Measurements from ENCODE around the gene PHETA1. TPM values are rescaled to one million over a fixed set of nuclear protein-coding genes. Genes with fewer than 3 reads are reported as not detected.

The PHETA1 gene
- total RNA-seq, 1 experiment from 2014 or later: 12.4 TPM

DNA sequence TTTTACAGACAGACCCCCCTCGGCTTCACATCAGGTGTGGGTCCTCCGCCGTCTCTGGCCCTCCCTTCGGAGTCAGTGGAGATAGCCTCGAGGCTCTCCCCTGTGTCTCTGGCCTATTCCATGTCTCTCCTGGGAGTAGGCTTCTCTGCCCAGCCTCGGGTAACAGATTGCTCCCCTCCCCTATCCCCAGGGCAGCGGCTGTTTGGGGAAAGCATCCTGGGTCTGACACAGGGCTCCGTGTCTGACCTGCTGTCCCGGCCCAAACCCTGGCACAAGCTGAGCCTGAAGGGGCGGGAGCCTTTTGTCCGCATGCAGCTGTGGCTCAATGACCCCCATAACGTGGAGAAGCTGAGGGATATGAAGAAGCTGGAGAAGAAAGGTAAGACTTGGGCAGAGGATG lies 30.8 kb downstream of the PHETA1 start (continued):
- TF ChIP-seq, protein P1, sequence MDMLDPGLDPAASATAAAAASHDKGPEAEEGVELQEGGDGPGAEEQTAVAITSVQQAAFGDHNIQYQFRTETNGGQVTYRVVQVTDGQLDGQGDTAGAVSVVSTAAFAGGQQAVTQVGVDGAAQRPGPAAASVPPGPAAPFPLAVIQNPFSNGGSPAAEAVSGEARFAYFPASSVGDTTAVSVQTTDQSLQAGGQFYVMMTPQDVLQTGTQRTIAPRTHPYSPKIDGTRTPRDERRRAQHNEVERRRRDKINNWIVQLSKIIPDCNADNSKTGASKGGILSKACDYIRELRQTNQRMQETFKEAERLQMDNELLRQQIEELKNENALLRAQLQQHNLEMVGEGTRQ (CRISPR knock-in tag; IDR thresholded peaks at IDR 0.05): no peak

DNA sequence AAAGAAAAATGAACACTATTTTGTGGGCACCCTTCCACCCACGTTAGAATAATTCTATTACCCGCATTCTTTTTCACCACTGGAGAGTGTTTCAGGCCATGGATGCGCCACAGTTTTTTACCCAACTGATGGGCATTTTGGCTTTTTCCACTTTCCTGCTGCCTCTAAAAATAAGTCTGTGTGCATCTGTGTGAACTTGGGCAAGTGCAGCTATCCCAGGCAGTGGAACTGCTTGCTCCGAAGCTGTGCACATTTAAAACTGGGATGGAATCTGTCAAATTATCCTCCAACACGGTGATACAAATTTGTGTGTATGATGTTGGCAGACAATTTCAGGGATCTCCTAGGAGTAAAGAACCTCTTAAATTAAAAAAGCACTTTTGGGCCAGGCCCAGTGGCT lies 31.5 kb downstream of the PHETA1 start:
- Mint-ChIP-seq H3K27ac (peak overlapping the region; percentile 50; the same call in 1 of the 2 replicates), H3K4me3 (no peak overlapping the region), H3K36me3 (peaks cover 3% of the 10 kb centered on the region; the same call in 1 of the 2 replicates), H3K4me1 (peaks cover 9% of the 10 kb centered on the region), H3K9me3 (peaks cover 5% of the 10 kb centered on the region; the same call in 1 of the 2 replicates), H3K27me3 (ENCODE audit: low read depth) (no peaks in the 10 kb centered on the region)
- ChIA-PET POLR2A (no interaction called here), CTCF (interaction anchor here (0.7 to 1.4 kb wide), 2 partner anchors 39 to 60 kb away, joined by 4 to 5 read pairs; no protein-coding TSS in a partner anchor)
- no peak for DNase-seq (ENCODE audit: low spot score)
- no peak for ATAC-seq
- no peak for TF ChIP-seq ZNF219 (CRISPR knock-in tag; IDR thresholded peaks at IDR 0.05; ENCODE audit: borderline replicate concordance)
- TF ChIP-seq, protein P2, sequence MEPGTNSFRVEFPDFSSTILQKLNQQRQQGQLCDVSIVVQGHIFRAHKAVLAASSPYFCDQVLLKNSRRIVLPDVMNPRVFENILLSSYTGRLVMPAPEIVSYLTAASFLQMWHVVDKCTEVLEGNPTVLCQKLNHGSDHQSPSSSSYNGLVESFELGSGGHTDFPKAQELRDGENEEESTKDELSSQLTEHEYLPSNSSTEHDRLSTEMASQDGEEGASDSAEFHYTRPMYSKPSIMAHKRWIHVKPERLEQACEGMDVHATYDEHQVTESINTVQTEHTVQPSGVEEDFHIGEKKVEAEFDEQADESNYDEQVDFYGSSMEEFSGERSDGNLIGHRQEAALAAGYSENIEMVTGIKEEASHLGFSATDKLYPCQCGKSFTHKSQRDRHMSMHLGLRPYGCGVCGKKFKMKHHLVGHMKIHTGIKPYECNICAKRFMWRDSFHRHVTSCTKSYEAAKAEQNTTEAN (CRISPR knock-in tag; IDR thresholded peaks at IDR 0.05): no peak
- no peak for TF ChIP-seq ARID4B (CRISPR knock-in tag; IDR thresholded peaks at IDR 0.05; ENCODE audit: borderline replicate concordance)
- TF ChIP-seq NR3C1 (CRISPR knock-in tag; conservative IDR thresholded peaks at IDR 0.05; ENCODE audit: low read depth): no peak
- no peak for TF ChIP-seq SMAD3 (CRISPR knock-in tag; IDR thresholded peaks at IDR 0.05; ENCODE audit: borderline replicate concordance)
- TF ChIP-seq OVOL2 (CRISPR knock-in tag; IDR thresholded peaks at IDR 0.05; ENCODE audit: borderline replicate concordance): no peak
- TF ChIP-seq, protein P3, sequence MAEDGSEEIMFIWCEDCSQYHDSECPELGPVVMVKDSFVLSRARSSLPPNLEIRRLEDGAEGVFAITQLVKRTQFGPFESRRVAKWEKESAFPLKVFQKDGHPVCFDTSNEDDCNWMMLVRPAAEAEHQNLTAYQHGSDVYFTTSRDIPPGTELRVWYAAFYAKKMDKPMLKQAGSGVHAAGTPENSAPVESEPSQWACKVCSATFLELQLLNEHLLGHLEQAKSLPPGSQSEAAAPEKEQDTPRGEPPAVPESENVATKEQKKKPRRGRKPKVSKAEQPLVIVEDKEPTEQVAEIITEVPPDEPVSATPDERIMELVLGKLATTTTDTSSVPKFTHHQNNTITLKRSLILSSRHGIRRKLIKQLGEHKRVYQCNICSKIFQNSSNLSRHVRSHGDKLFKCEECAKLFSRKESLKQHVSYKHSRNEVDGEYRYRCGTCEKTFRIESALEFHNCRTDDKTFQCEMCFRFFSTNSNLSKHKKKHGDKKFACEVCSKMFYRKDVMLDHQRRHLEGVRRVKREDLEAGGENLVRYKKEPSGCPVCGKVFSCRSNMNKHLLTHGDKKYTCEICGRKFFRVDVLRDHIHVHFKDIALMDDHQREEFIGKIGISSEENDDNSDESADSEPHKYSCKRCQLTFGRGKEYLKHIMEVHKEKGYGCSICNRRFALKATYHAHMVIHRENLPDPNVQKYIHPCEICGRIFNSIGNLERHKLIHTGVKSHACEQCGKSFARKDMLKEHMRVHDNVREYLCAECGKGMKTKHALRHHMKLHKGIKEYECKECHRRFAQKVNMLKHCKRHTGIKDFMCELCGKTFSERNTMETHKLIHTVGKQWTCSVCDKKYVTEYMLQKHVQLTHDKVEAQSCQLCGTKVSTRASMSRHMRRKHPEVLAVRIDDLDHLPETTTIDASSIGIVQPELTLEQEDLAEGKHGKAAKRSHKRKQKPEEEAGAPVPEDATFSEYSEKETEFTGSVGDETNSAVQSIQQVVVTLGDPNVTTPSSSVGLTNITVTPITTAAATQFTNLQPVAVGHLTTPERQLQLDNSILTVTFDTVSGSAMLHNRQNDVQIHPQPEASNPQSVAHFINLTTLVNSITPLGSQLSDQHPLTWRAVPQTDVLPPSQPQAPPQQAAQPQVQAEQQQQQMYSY (CRISPR knock-in tag; IDR thresholded peaks at IDR 0.05): no peak
- TF ChIP-seq PREB (CRISPR knock-in tag; IDR thresholded peaks at IDR 0.05; ENCODE audit: borderline replicate concordance): no peak
- TF ChIP-seq ZNF317 (CRISPR knock-in tag; IDR thresholded peaks at IDR 0.05; ENCODE audit: borderline replicate concordance, low read depth): no peak
- TF ChIP-seq, protein P4, sequence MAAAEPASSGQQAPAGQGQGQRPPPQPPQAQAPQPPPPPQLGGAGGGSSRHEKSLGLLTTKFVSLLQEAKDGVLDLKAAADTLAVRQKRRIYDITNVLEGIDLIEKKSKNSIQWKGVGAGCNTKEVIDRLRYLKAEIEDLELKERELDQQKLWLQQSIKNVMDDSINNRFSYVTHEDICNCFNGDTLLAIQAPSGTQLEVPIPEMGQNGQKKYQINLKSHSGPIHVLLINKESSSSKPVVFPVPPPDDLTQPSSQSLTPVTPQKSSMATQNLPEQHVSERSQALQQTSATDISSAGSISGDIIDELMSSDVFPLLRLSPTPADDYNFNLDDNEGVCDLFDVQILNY (CRISPR knock-in tag; IDR thresholded peaks at IDR 0.05): no peak
- TF ChIP-seq ZNF263 (CRISPR knock-in tag; IDR thresholded peaks at IDR 0.05; ENCODE audit: low read depth): no peak
- TF ChIP-seq, protein P1 (CRISPR knock-in tag; IDR thresholded peaks at IDR 0.05): no peak
- no peak for TF ChIP-seq FOXK1 (CRISPR knock-in tag; IDR thresholded peaks at IDR 0.05)
- TF ChIP-seq, protein P5, sequence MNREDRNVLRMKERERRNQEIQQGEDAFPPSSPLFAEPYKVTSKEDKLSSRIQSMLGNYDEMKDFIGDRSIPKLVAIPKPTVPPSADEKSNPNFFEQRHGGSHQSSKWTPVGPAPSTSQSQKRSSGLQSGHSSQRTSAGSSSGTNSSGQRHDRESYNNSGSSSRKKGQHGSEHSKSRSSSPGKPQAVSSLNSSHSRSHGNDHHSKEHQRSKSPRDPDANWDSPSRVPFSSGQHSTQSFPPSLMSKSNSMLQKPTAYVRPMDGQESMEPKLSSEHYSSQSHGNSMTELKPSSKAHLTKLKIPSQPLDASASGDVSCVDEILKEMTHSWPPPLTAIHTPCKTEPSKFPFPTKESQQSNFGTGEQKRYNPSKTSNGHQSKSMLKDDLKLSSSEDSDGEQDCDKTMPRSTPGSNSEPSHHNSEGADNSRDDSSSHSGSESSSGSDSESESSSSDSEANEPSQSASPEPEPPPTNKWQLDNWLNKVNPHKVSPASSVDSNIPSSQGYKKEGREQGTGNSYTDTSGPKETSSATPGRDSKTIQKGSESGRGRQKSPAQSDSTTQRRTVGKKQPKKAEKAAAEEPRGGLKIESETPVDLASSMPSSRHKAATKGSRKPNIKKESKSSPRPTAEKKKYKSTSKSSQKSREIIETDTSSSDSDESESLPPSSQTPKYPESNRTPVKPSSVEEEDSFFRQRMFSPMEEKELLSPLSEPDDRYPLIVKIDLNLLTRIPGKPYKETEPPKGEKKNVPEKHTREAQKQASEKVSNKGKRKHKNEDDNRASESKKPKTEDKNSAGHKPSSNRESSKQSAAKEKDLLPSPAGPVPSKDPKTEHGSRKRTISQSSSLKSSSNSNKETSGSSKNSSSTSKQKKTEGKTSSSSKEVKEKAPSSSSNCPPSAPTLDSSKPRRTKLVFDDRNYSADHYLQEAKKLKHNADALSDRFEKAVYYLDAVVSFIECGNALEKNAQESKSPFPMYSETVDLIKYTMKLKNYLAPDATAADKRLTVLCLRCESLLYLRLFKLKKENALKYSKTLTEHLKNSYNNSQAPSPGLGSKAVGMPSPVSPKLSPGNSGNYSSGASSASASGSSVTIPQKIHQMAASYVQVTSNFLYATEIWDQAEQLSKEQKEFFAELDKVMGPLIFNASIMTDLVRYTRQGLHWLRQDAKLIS (CRISPR knock-in tag; IDR thresholded peaks at IDR 0.05; ENCODE audit: borderline replicate concordance): no peak
- TF ChIP-seq E2F1 (CRISPR knock-in tag; IDR thresholded peaks at IDR 0.05): no peak
- no peak for TF ChIP-seq ZNF232 (CRISPR knock-in tag; IDR thresholded peaks at IDR 0.05)

All from WTC11 (cell line).